ENCODE measurements around the gene PPM1F.
"Not testable (repeated sequence)": the region's sequence is repeated elsewhere in the genome, so short reads cannot be mapped to it uniquely, and the experiment has no call there.

The PPM1F gene

DNA sequence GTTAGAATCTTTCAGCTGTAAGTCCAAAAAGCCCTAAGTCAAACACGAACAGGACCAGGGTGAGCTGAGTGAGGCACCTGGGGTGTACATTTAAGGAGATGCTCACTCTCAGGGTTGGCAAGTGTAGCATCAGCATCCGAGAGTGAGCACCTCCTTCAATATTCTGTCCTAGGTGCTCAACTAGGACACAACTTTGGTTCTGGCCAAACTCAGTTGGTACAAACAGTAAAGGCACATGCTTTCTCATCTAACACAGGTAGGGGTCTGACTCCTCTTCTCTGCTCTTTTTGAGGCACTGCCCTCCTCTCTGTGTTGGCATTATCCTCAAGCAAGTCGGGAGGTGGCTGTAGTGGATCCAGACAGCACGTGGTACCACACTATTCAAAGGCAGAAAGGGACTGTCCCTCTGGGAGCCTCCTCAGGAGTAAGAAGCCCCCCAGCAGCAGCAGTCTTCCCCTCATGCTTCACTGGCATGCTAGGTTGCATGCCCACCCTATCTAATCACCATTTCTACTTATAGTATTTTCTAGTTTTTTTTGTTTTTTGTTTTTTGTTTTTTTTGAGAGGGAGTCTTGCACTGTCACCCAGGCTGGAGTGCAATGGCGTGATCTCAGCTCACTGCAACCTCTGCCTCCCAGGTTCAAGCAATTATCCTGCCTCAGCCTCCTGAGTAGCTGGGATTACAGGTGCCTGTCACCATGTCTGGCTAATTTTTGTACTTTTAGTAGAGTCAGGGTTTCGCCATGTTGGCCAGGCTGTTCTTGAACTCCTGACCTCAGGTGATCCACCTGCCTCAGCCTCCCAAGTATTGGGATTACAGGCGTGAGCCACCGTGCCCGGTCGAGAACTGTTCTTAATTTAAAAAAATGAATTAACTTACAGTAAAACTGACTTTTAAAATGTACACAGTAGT lies 70.6 kb downstream of the PPM1F start:
- DNase-seq = no peak

DNA sequence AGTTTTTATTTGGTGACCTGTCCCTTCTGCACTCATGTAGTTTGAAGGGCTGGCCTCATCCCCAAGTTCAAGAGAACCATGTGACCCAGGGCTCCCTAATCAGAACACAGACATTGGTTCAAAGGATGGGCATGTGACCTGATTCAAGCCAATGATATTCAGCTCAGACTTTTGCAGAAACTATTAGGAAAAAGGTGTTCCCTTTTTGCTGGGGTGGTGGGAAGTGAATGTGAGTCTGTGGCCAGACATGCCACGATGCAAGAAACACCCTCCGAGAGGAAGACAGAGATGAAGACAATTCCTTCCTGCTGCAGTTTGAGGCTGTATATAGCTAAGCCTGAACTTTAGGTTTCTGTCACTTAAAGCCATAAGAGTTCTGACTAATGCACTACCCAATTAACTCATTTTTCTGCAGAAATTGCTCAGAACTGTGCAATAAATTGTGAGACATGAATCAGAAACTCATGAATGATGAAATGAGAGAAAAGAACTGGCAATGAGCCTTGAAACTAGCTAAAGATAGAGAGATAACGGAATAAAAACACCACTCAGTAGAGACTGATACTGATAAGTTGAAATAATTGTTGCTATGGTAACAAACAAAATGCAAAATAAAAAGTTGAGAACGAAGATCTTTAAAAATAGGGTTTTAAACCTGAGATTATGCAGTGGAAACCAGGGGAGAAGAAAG lies 76.0 kb downstream of the PPM1F start:
- DNase-seq = no peak

GRCh38 chr22:21874953-21875352 lies 77.7 kb downstream of the PPM1F start:
- DNase-seq = not testable (repeated sequence)

DNA sequence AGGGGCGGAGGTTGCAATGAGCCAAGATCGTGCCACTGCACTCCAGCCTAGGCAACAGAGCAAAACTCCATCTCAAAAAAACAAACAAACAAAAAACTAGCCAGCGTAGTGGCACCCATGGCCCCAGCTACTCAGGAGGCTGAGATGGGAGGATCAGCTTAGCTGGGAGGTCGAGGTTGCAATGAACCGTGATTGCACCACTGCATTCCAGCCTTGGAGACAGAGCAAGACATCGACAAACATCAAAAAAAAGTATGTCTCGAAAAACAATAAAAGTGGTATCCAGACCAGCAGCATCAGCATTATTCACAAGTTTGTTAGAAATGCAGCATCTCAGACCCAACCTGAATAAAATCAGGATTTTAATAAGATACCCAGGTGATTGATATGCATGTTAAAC lies 79.0 kb downstream of the PPM1F start:
- no peak for DNase-seq

DNA sequence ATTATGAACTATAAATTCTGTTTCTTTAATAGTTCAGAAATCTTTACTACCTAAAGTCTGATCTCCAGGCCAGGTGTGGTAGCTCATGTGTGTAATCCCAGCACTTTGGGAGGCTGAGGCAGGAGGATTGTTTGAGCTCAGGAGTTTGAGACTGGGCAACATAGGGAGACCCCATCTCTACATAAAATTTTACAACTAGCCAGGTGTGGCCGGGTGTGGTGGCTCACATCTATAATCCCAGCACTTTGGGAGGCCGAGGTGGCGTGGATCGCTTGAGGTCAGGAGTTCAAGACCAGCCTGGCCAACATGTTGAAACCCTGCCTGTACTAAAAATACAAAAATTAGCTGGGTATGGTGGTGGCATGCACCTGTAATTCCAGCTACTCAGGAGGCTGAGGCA lies 79.9 kb downstream of the PPM1F start:
- DNase-seq = not testable (repeated sequence)

All from amniotic stem cell (primary cell).